ENCODE measurements around the gene MIOX.

The MIOX gene

DNA sequence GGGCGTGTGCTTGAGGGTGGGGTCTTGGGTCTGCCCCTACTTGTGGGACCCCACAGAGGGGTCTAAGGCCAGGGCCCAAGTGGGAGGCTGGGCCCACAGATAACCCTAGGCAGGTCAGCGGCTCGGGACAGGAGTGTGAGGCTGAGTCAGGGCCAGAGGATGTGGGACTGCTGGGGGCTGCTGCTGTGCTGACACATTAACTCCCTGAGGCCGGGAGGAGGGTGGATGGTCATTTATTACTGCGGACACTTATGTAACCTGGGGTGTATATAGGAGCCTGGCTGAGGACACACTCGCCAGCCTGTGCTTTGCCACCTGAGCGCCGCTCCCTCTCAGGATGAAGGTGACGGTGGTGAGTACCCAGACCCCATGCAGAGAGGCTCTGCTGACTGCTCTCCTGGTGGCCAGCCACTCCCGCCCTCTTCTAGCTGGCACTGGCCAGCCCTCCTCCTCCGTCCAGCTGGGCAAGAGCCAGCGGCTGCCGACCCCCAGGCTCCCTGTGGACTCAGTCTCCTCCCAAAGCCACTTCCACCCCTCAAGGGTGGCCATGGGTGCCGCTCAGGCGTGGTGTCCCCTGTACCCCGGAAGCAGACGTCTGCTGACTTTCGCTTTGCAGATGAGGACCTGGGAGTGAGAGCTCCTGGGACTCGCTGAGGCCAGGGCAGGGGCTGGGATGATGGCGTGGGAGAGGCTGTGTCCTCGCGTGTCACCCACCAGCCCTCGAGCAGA, at the start of gene MIOX:
Gene MIOX (plus strand): TSS at position 299 of the 729 bp plus-strand sequence. CDS start 39 bp downstream, at position 338.
- DNase-seq (ENCODE audit: low read depth) = no peak

- no peak for DNase-seq (ENCODE audit: low read depth)
Measured at GRCh38 chr22:50437511-50438304, 49.0 kb upstream of the MIOX start.

DNA sequence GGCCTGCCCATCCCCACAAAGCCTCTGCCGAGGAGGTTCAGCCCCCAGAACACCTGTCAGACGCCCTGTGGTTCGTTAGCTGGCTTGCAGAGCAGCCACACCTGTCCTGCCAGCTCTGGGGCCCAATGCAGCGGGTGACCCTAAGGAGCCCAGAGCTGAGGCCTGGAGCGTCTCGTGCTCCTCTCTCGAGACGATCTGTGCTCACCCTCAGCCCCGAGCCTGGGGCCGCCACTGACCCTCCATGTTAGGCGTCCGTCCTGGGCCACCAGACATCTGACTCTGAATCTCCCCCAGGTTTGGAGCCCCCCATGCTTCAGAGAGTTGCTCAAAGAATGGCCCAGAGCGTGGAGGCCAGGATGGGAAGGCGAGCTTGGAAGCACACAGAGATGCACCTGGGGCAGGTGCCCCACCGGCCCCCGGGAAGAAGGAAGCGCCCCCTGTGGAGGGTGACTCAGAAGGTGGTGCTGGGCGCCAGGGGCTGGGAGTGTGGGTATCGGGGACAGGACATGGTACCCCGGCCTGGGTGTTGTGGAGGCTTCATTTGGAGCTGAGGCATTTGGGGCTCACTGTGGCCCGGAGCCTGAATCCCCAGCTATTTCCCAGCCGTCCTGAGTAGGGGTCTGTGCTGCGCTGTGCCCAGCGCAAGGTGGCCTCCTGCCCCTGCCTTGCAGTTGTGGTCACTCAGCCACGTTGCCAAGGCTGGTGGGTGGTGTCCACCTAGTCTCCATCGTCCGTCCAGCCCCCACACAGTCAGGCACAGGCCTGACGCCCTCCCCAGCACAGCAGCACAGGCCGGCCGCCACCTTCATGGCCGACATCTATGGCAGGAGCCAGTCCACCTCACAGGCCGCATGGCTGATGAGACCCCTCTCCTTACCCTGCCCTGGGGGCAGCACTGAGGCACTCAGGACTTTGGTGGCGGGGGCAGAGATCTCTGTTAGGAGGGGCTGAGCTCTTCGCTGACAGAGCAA, 48.1 kb upstream of the MIOX start:
- no peak for DNase-seq (ENCODE audit: low read depth)

DNA sequence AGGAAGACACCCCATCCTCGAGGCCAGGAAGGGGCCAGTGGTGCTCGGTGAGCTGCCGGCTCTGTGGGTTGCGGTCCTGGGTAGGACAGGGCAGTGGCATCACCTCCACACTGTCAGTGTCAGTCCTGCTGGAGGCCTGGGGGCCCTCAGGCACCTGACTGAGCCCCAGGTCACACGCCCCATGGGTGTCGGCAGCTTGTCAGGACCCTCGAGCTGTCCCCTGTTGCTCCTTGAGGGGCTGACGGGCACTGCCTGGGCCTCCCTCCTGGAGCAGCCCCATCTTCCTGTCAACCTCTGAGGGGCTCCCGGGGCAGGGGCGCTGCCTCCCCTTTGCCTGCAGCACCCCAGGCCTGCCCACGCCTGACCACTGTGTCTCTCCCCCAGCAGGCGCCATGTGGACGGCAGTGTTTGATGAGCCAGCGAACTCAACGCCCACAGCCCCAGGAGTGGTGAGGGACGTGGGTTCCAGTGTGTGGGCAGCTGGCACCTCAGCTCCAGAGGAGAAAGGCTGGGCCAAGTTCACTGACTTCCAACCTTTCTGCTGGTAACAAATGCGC, 47.3 kb upstream of the MIOX start:
- no peak for DNase-seq (ENCODE audit: low read depth)

DNA sequence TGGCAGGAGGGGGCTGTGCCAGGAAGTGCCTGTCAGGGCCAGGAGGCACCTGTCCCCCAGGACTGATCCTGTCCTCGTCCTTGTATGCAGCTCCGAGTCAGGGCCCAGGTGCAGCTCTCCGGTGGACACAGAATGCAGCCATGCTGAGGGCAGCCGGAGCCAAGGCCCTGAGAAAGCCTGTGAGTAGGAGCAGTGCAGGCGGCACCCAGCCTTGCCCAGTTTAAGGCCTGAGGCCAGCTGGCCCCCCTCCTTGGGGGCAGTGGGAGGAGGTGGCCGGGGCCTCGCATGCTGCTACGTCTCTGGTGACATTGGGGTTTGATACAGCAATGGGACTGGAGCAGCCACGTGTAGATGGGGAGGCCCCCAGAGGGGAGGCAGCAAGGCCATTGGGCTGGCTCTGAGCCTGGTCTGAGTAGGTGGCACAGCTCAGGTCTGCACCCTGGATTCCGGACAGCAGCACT, 46.8 kb upstream of the MIOX start:
- no peak for DNase-seq (ENCODE audit: low read depth)

- no peak for DNase-seq (ENCODE audit: low read depth)
Measured at GRCh38 chr22:50440544-50441249, 46.0 kb upstream of the MIOX start.

- DNase-seq (ENCODE audit: low read depth) = no peak
Measured at GRCh38 chr22:50441428-50441993, 45.1 kb upstream of the MIOX start.

DNA sequence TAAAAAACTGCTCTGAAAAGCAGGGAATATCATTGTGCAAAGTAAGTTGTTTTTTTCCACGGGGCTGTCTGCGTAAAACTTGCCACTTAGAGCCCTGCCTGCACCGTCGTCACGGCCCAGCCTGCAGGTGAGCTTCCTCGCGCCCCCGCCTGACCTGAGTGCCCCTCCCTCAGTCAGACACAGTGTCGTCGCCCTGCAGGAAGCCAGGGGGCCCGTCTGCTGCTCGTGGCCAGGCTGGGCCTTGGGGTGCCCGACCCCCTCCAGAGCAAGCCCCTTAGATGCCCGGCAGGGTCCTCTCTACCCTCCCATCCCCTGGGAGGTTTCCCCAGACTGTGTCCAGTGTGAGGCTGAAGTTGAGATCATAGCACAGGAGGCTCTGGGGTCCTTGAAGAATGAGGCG, 43.5 kb upstream of the MIOX start:
- DNase-seq (ENCODE audit: low read depth) = no peak

DNA sequence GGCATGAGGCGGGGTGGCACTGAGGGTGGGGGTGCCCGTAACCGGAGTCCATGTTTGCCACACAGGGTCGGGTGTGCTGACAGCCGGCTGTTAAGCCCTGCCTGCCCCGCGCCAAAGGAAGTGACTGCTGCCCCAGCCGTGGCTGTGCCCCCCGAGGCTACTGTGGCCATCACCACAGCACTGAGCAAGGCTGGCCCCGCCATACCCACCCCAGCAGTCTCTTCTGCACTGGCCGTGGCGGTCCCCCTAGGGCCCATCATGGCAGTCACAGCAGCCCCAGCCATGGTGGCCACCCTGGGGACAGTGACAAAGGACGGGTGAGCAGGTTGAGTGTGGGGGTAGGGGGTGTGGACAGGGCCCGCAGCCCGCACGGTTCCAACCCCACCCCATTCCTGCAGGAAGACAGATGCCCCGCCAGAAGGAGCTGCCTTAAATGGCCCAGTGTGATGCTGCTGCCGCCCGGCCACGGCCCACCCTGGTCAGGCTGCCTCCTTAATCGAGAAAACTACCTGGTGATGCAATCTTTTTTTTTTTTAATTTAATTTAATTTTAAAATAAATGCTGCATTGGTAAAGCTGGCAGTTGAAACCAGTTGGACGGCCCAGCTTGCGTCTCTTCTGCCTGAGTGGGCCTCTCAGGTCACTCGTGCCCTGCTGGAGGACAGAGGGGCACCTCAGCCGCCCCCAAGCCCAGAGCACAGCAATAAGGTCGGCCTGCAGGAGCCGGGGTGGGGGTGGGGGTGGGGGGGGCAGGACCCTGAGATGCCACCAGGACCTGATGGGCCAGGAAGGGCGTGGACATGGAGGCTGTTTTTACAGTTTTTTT, 42.6 kb upstream of the MIOX start:
- DNase-seq (ENCODE audit: low read depth) = no peak

DNA sequence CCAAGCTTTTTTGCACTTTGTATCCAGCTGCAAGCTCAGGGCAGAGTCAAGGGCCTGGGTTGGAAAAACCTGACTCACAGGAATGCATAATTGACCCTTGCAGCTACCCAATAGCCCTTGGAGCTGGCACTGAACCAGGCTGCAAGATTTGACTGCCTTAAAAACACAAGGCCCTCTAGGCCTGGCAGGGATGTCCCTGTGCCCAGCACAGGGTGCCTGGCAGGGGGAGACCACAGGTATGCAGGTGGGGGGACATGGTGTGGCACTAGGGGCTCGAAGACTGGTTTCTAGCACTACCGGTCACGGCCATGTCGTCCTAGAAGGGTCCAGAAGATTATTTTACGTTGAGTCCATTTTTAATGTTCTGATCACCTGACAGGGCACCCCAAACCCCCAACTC, 42.0 kb upstream of the MIOX start:
- peak; percentile 41 for DNase-seq (ENCODE audit: low read depth)

DNA sequence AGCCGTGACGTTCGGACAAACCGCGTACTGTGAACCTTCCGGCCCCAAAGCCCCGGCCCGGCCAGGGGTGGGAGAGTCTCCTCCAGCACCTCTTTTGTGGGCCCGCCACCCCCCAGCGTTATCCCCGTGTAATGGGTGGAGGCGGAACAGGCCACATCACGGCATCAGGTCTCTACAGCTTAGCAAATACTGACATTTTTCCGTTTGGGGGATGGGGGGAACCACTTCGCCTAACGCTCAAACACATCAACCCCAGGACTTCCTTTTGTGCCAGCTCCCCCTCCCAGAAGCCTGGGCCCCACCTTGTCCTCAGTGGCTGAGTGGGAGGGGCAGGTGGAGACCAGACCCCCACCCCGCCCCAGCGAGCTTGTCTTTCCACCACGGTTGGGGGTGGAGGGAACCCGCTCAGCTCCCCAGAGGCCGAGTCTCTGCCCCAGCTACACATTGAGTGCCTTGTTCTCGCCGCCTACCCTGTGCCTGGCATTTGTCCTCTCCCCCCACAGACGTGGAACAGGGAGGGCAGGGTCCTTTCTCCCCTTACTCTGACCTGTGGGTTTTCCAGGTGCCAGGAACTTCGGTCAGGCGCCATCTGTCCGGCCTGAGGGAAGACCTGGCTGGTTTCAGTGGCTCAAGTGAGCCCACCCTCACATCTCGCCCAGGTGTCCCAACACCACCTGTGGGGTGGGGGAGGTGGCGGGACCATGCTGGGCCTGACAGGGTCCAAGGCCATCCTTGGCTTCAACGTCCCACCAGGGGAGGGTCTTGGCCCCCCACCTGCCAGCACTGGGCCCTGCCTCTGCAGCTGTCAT, 41.4 kb upstream of the MIOX start:
- DNase-seq (ENCODE audit: low read depth) = no peak

DNA sequence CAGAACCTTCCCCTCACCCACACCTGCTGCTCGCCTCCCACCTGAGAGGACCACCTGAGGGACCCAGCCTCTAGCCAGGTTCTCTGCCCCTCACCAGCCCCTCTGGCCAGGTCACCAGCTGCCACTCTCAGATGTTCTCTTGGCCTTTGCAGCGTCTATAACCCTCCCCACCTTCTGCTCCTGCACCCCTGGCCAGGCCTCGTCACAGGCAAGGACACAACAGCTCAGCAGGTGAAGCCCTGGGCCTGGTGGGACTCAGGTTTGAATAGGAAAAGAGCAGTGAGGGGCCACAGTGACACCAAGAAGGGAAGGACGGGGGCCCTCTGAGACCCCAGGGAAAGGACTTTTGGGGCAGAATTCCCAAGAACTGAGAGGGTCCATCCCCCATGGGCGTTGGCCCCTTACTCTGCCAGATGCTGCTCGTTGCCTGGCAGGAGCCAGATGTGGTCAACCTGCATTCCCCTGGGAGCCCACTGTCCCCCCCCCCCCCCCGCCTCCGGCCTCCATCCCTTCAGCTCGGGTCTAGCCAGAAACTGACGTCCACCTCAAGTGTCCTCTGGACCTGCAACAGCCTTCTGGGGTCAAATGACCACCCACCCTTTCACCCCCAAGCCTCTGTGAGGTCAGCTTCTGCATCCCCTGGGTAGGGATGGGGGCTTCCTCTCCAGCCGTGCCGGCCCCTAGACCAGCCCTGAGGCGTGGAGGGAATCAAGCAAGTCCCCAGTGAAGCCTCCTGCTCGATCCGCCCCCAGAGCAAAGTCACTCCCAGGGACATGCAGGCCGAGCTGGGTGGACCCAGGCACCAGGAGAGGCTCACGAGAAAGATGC, 40.6 kb upstream of the MIOX start:
- DNase-seq (ENCODE audit: low read depth) = no peak

- DNase-seq (ENCODE audit: low read depth) = no peak
Measured at GRCh38 chr22:50446708-50447575, 39.7 kb upstream of the MIOX start.

GRCh38 chr22:50447576-50448551, 38.8 kb upstream of the MIOX start:
- no peak for DNase-seq (ENCODE audit: low read depth)

GRCh38 chr22:50452649-50453048, 34.0 kb upstream of the MIOX start:
- DNase-seq (ENCODE audit: low read depth) = no peak

DNA sequence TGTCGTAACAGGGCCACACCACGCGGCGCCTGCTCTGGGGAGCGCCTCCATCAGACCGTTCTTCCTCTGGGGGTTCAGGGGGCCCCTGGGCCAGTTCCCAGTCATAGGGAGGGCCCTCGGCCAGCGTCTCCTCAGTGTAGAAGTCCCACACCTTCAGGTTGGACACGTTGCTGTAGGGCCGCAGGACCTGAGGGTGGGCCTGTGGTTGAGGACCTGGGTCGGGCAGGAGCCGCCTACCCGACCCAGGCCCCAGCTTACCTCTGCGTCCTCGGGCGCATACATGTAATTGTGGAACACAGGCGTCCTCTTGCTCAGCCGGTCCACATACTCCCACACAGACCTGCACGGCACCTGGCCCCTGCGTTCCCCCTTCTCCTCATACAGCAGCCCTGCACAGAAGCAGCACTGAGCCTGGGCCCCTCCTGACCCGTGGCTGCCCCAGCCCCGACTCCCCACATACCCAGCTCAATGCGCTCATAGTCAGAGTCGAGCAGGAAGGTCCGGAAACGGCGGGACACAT, 32.0 kb upstream of the MIOX start:
- DNase-seq (ENCODE audit: low read depth) = no peak
